ENCODE data around the gene SMG6. TPM values are rescaled to one million over a fixed set of nuclear protein-coding genes. Genes with fewer than 3 reads are reported as not detected.
A peak's percentile ranks its signal among the peaks of the same experiment; 100 is the strongest.

SMG6 gene
- total and polyA plus RNA-seq, 2 of the 8 experiments (the other 6 are each of a cell fraction or from before 2014, with no cell fraction given) = 18.5 to 25.2 TPM

GRCh38 chr17:2055292-2056205 lies 248.0 kb downstream of the SMG6 start (continued):
- TF ChIP-seq CHD7 (IDR thresholded peaks at IDR 0.05; ENCODE audit: insufficient replicate concordance, low read length) (no peak), GTF2F1 (IDR thresholded peaks at IDR 0.05; ENCODE audit: borderline replicate concordance, low read depth, low read length) (no peak), KDM4A (IDR thresholded peaks at IDR 0.05; ENCODE audit: low read depth, low read length, severe bottlenecking) (peak; percentile 1), SUZ12 (IDR thresholded peaks at IDR 0.05; ENCODE audit: low read length) (peak; percentile 17; the same call in 1 of the 2 replicates), E2F6 (IDR thresholded peaks at IDR 0.05) (no peak), RNF2 (IDR thresholded peaks at IDR 0.05; ENCODE audit: borderline replicate concordance, low read depth, low read length, missing control alignments, poor library complexity, severe bottlenecking) (peak; percentile 48), TBP (IDR thresholded peaks at IDR 0.05; ENCODE audit: low read depth, low read length) (no peak), JUN (IDR thresholded peaks at IDR 0.05; ENCODE audit: low read depth, low read length) (no peak)
